Measurements from ENCODE around the gene TRIM41. TPM values are rescaled to one million over a fixed set of nuclear protein-coding genes. Genes with fewer than 3 reads are reported as not detected.

Gene TRIM41
- total and polyA plus RNA-seq, 2 of the 13 experiments (the other 11 are each of a cell fraction or from before 2014, with no cell fraction given), result 10.2 to 16.7 TPM

GRCh38 chr5:181260720-181261319 lies 37.7 kb downstream of the TRIM41 start, which contains the start of gene TRIM52 (continued):
- TF ChIP-seq, protein P1, sequence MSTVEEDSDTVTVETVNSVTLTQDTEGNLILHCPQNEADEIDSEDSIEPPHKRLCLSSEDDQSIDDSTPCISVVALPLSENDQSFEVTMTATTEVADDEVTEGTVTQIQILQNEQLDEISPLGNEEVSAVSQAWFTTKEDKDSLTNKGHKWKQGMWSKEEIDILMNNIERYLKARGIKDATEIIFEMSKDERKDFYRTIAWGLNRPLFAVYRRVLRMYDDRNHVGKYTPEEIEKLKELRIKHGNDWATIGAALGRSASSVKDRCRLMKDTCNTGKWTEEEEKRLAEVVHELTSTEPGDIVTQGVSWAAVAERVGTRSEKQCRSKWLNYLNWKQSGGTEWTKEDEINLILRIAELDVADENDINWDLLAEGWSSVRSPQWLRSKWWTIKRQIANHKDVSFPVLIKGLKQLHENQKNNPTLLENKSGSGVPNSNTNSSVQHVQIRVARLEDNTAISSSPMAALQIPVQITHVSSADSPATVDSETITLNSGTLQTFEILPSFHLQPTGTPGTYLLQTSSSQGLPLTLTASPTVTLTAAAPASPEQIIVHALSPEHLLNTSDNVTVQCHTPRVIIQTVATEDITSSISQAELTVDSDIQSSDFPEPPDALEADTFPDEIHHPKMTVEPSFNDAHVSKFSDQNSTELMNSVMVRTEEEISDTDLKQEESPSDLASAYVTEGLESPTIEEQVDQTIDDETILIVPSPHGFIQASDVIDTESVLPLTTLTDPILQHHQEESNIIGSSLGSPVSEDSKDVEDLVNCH (CRISPR knock-in tag; IDR thresholded peaks at IDR 0.05), result no peak
- TF ChIP-seq ZNF136 (CRISPR knock-in tag; IDR thresholded peaks at IDR 0.05; ENCODE audit: low read depth) (no peak), NFYB (CRISPR knock-in tag; IDR thresholded peaks at IDR 0.05) (peak; percentile 46; the same call in 1 of the 2 replicates), ZSCAN31 (CRISPR knock-in tag; IDR thresholded peaks at IDR 0.05; ENCODE audit: low read depth) (peak; percentile 82), SALL2 (CRISPR knock-in tag; IDR thresholded peaks at IDR 0.05) (no peak), TGIF2 (CRISPR knock-in tag; IDR thresholded peaks at IDR 0.05) (peak; percentile 95), ZNF574 (CRISPR knock-in tag; IDR thresholded peaks at IDR 0.05) (peak; percentile 99), ZIK1 (CRISPR knock-in tag; IDR thresholded peaks at IDR 0.05; ENCODE audit: borderline replicate concordance, low read depth) (0 out of 2 replicates have a peak, but pooled peaks have one; percentile 48), E2F2 (CRISPR knock-in tag; IDR thresholded peaks at IDR 0.05; ENCODE audit: borderline replicate concordance) (no peak), HNRNPH1 (optimal IDR thresholded peaks at IDR 0.05; ENCODE audit: low read depth, low read length) (no peak), ZNF232 (CRISPR knock-in tag; IDR thresholded peaks at IDR 0.05; ENCODE audit: borderline replicate concordance) (no peak), NFATC3 (CRISPR knock-in tag; IDR thresholded peaks at IDR 0.05) (no peak; the same call in 1 of the 2 replicates), NRL (CRISPR knock-in tag; IDR thresholded peaks at IDR 0.05; ENCODE audit: borderline replicate concordance) (peak; percentile 47; the same call in 1 of the 2 replicates), DZIP1 (CRISPR knock-in tag; IDR thresholded peaks at IDR 0.05) (no peak; the same call in 1 of the 2 replicates), CREB3 (CRISPR knock-in tag; IDR thresholded peaks at IDR 0.05) (no peak), ZNF180 (CRISPR knock-in tag; IDR thresholded peaks at IDR 0.05; ENCODE audit: borderline replicate concordance, low read depth) (no peak)
- TF ChIP-seq, protein P2, sequence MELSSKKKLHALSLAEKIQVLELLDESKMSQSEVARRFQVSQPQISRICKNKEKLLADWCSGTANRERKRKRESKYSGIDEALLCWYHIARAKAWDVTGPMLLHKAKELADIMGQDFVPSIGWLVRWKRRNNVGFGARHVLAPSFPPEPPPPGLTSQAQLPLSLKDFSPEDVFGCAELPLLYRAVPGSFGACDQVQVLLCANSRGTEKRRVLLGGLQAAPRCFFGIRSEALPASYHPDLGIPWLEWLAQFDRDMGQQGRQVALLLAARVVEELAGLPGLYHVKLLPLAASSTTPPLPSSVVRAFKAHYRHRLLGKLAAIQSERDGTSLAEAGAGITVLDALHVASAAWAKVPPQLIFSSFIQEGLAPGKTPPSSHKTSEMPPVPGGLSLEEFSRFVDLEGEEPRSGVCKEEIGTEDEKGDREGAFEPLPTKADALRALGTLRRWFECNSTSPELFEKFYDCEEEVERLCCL (CRISPR knock-in tag; IDR thresholded peaks at IDR 0.05; ENCODE audit: borderline replicate concordance), result no peak
